IPS-15b (cell line): ENCODE data around the gene APRT.

Source experiments
- H3K27me3 ChIP-seq: one replicate; pipeline ENCODE4 v1.6.1; 2013; ENCODE audit warnings: low read length; ENCODE audit not compliant: control insufficient read depth, insufficient read depth
- H3K36me3 ChIP-seq: one replicate; pipeline ENCODE4 v1.6.1; 2013; ENCODE audit warnings: low read length; ENCODE audit not compliant: control insufficient read depth, insufficient read depth
- H3K4me1 ChIP-seq: one replicate; pipeline ENCODE4 v1.6.1; 2013; ENCODE audit warnings: mild to moderate bottlenecking, low read length; ENCODE audit not compliant: control insufficient read depth, insufficient read depth
- H3K4me3 ChIP-seq: one replicate; pipeline ENCODE4 v1.5.1; 2013; ENCODE audit warnings: low read depth, low read length
- H3K9ac ChIP-seq: one replicate; pipeline ENCODE4 v1.6.1; 2013; ENCODE audit warnings: low read depth, mild to moderate bottlenecking, low read length
- H3K9me3 ChIP-seq: one replicate; pipeline ENCODE4 v1.6.1; 2013; ENCODE audit warnings: mild to moderate bottlenecking, low read length; ENCODE audit not compliant: control insufficient read depth, insufficient read depth

APRT gene, protein sequence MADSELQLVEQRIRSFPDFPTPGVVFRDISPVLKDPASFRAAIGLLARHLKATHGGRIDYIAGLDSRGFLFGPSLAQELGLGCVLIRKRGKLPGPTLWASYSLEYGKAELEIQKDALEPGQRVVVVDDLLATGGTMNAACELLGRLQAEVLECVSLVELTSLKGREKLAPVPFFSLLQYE

DNA sequence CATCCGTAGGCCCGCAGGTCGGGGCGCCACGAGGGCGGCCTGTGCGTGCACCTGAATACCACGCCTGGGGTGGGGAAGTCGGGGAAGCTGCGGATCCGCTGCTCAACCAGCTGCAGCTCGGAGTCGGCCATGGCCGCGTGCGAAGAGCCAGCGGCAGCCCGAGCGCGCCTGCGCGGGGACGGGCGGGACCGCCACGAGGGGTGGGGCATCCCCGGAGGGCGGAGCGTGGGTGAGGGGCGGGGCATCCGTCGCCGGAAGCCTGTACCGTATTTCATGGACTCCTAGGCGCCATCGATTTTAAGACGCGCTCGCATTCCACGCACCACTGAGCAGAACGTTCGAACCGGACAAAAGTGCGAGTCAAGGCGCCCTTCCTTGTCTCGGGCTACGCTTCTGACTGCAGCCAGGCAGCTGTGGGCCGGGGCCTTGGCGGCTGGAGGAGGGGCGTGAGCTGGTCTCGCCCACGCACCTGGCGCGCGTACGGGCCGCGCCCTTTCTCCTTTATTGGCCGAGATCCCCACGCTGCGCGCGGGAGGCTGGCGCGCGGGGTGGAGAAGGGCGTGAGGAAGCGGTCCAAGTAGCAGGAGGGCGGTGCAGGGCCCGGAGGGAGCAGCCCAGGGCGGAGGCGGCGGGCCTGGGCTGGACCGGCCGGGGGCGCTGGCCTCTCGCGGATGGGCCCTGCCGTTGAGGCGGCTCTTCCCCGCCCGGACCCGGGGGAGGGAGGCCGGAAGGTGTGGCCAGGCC is at the start of gene APRT:
Gene APRT (minus strand): TSS at position 160 of the 744 bp plus-strand sequence. CDS start 29 bp downstream, at position 131.
- peak within 1 kb of the TSS; percentile 87 for H3K4me3 ChIP-seq
- H3K36me3 ChIP-seq: peaks cover 32% of the 10 kb centered on the region
- no peaks in the 10 kb centered on the region for H3K27me3 ChIP-seq
- peaks cover 5% of the 10 kb centered on the region for H3K4me1 ChIP-seq
- H3K9ac ChIP-seq: peak within 1 kb of the TSS; percentile 88
- no peaks in the 10 kb centered on the region for H3K9me3 ChIP-seq

DNA sequence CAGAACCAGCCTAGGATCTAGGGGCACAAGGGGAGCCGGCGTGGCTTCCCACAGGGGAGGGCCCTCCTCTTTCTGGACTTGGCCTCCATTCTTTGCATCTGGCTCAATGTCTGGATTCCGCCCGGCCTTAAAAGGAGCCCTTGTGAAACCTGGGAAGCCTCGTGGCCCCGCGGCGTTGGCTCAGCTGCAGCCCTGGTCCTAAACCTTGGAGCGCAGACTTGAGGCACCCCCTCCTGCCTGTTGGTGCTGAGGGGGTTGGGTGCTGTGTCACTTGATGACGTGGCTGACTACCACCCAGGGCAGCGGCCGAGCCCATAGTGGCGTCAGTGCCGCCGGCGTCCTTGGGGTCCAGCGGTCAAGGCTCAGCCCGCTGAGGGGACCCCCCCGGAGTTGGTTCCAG is 49.6 kb upstream of the APRT start:
- peaks cover 3% of the 10 kb centered on the region for H3K4me1 ChIP-seq
- H3K36me3 ChIP-seq: peaks cover 26% of the 10 kb centered on the region
- no peaks in the 10 kb centered on the region for H3K9me3 ChIP-seq
- H3K4me3 ChIP-seq: no peak overlapping the region
- no peak overlapping the region for H3K9ac ChIP-seq
- no peaks in the 10 kb centered on the region for H3K27me3 ChIP-seq

DNA sequence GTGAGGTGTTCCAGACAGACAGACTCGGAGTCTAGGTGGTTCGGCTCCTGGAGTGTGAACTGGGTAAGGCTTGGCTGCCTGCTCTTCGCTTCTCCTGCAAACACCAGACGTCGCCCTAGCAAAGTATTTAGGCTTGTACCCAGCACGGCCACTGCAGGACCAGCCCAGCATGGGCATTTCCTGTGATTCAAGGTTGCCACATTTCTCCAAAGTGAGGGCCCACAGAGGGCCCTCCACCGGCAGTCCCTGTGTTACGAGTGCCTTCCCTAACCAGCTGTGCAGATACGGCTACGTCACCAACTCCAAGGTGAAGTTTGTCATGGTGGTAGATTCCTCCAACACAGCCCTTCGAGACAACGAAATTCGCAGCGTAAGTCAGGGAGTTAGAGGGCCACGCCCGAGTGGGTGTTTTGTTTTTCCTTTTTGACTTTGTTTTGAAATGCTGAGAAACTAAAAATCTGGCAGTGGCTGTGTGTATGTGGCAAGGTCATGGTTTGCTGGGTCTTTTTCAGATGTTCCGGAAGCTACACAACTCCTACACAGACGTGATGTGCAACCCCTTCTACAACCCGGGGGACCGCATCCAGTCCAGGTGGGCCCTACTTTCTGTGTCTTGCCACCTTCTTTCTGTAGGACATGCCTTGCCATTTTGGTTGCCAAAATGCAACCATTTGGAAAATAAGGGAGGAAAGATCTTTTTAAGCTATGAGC is 47.8 kb upstream of the APRT start:
- Histone ChIP-seq H3K4me3 (no peak overlapping the region), H3K27me3 (no peaks in the 10 kb centered on the region), H3K4me1 (peaks cover 6% of the 10 kb centered on the region), H3K36me3 (peaks cover 26% of the 10 kb centered on the region), H3K9ac (no peak overlapping the region), H3K9me3 (no peaks in the 10 kb centered on the region)

DNA sequence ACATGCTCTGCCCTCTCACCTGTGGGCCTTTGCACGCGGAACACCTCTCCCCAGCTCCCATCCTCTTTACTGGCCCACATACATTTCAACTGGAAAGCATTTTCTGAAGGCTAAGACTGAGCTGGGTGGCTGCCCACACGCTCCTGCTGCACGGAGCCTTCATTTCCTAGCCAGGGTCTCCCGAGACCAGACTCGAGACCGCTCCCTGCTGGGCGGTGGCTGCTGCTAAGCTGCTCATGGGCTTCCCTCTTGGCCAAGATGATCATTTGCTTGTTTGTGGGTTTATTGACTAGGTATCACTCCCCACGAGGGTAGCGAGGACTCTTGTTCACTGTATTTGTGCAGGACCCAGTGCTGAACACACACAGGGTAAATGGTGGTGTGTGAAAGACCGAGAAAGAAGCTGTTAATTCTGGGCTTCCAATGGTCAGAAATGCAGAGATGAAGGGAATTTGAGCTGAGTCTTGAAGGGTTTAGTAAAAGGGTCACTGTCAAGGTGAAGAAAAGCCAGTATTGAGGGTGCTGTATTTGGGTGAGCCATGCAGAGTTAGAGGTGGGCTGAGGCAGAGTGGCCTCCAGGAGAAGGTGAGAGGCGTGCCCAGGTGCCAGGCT is 46.1 kb upstream of the APRT start:
- H3K4me1 ChIP-seq: peaks cover 6% of the 10 kb centered on the region
- peaks cover 28% of the 10 kb centered on the region for H3K36me3 ChIP-seq
- peak overlapping the region; percentile 94 for H3K4me3 ChIP-seq
- H3K9ac ChIP-seq: peak overlapping the region; percentile 81
- H3K27me3 ChIP-seq: no peaks in the 10 kb centered on the region
- H3K9me3 ChIP-seq: no peaks in the 10 kb centered on the region

DNA sequence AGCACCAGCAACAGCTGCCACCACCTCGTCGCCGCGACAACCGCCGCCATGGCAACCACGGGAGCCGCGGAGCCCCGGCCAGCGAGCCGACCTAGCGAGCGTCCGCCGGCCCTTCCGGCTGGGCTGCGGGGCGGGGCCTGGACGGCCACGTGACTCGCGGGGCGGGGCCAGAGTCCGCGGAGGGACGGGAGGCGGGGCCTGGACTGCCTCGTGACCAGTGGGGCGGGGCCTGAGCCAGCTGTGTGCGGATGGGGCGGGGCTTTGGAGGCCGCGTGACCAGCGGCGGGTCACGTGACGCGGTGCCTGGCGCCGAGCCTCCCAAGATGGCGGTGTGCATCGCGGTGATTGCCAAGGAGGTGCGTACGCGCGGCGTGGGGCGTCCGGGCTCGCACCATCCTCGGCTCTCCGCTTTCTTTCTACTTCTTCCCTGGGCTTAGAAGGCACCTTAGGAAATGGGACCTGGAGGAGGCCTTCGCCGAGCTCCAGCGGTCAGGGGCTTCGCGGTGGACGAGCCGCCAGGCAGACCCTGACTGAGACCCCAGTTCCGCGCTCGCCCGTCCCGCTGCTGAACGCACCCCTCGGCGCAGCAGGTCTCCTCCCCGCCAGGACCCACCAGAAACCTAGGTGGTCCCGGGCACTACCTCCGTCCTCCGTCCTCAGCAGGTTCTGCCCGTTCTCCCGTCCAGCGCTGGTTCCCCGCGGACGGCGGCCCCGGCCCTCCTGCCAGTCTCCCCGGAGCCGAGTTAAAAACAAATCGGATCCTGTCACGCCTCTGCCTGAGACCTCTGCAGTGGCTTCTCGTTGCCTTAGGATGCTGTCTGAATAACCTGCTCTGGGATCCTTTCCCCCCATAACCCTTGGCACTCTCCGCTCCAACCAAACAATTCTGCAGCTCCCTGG is 45.4 kb upstream of the APRT start, which contains the start of the genes GALNS and TRAPPC2L:
Gene GALNS (minus strand): TSS at position 120 of the 900 bp plus-strand sequence. CDS start 70 bp downstream, at position 50.
Gene TRAPPC2L (plus strand): TSS at position 300 of the 900 bp plus-strand sequence. CDS start 24 bp downstream, at position 324.
- Histone ChIP-seq H3K36me3 (peaks cover 24% of the 10 kb centered on the region), H3K4me1 (peaks cover 6% of the 10 kb centered on the region), H3K4me3 (peak within 1 kb of the TSS; percentile 94), H3K9ac (peak within 1 kb of the TSS; percentile 81), H3K9me3 (no peaks in the 10 kb centered on the region), H3K27me3 (no peaks in the 10 kb centered on the region)

DNA sequence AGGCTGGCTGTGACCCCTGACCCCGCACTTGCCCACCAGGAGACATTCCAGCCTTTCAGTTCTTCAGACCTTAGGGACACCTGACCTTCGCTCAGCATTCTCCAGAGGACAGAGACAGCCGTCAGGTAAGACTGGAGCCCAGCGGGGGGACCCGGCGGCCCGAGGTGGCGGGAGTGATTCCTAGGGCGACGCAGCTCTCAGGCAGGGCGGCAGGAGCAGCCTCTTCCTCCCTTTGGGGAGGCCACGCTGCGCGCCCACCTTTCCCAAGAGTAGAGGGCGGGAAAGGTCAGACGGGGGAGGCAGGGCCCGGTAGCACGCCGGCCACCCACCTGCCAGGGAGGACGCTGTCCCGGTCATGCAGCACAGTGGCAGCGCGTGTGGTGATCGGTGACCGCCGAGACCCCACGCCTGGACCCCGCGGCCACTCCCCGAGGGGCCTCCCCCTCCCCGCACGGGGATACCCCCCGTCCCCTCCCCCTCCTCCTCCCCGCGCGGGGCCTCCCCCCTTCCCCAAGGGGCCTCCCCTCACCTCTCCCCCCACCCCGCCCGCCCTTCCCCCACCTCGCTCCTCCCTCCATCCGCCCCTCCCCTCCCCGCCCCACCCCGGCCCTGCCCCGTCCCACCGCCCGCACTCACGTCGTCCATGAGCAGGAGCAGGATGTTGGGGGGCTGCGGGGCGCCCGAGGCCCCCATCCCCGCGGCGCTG is 44.5 kb upstream of the APRT start:
- Histone ChIP-seq H3K9ac (no peak overlapping the region), H3K4me1 (peaks cover 6% of the 10 kb centered on the region), H3K36me3 (peaks cover 21% of the 10 kb centered on the region), H3K27me3 (no peaks in the 10 kb centered on the region), H3K9me3 (no peaks in the 10 kb centered on the region), H3K4me3 (peak overlapping the region; percentile 59)

DNA sequence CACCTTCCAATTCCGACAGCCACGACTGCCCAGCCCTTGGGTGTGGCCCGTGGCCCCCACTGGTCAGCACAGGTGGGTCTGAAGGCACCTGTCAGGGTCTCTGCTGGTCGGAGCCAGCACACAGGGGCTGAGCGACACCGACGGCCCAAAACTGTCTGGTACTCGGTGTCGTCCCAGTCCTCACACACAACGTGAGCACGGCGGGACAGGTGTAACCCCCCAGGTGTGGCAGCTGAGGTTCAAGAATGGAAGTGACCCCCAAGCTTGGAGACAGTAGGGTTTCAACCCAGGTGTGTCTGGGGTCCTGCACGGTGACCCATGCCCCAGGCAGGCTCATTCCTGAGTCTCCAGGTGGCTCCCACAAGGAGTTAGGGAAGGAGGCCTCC is 44.0 kb upstream of the APRT start:
- Histone ChIP-seq H3K4me3 (peak overlapping the region; percentile 59), H3K36me3 (peaks cover 18% of the 10 kb centered on the region), H3K9ac (no peak overlapping the region), H3K9me3 (no peaks in the 10 kb centered on the region), H3K27me3 (no peaks in the 10 kb centered on the region), H3K4me1 (peaks cover 6% of the 10 kb centered on the region)

DNA sequence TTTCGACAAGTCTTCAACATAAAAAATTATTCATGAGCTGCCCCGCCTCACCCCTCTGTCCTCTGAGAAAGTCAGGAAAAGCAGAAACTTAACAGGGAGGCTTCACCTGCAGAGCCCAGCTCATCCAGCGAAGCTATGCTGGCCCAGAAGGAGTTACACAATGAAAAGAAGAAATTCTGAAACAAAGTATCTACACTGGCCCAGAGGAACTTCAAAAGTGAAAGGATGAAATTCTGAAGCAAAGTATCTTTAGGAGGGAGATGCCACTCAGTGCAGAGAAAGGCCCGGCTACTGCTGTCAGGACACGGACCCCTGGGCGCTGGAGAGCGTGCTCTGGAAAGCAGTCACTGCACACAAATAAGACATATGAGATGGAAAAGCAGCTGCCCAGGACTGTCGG is 43.4 kb upstream of the APRT start:
- H3K4me3 ChIP-seq: no peak overlapping the region
- H3K4me1 ChIP-seq: peaks cover 6% of the 10 kb centered on the region
- H3K9me3 ChIP-seq: no peaks in the 10 kb centered on the region
- peaks cover 13% of the 10 kb centered on the region for H3K36me3 ChIP-seq
- H3K9ac ChIP-seq: no peak overlapping the region
- no peaks in the 10 kb centered on the region for H3K27me3 ChIP-seq

DNA sequence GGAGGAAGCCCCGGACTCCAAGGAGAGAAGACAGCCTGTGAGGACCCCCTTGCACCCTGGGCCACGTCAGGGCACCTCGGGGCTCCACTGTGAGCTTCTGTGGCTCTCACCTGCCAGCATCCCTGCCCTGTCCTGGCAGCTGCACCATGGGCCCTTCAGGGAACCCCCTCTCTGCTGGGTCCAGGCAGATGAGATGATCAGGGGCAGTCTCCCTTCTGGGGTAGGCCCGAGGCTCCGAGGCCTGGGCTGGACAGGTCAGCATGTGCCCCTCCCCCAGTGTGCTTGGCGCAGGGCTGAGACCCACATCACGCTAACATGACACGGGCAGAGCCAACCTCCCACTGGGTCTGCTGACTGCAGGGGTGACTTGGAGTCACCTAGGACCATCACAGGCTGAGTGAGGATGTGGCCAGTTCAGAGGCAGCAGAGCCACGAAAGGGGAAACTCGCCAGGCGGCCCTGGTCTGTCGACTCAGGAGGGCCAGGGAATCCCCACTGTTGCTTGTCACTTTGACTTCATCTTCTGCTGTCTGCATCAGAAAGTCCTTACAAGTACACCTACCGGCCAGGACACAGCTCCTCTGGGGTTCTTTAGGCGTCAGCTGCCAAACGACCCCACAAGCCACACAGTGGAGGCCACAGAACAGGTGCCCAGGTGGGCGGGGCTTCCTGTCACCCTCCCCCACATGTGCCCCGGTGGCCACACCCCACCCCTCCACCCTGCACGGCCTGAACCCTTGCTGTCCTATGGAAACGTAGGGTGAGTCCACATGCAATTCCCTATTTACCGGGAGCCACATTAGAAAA is 42.8 kb upstream of the APRT start:
- Histone ChIP-seq H3K9me3 (no peaks in the 10 kb centered on the region), H3K4me1 (peaks cover 6% of the 10 kb centered on the region), H3K36me3 (peaks cover 6% of the 10 kb centered on the region), H3K9ac (no peak overlapping the region), H3K4me3 (no peak overlapping the region), H3K27me3 (no peaks in the 10 kb centered on the region)
